GM15510 (cell line): ENCODE results near the gene MYRF.

Experiments
- POLR2A ChIP-seq: IDR thresholded peaks from 3 replicates; pipeline ENCODE4 v1.6.1; 2011; ENCODE audit warnings: borderline replicate concordance; ENCODE audit not compliant: insufficient read length; ENCODE audit errors: extremely low read depth

MYRF gene

GRCh38 chr11:61756147-61756451 is 3.7 kb downstream of the MYRF start:
- no peak for TF ChIP-seq POLR2A

- no peak for TF ChIP-seq POLR2A
Observed at GRCh38 chr11:61756452-61757212, 4.2 kb downstream of the MYRF start.

GRCh38 chr11:61757213-61757862 is 4.9 kb downstream of the MYRF start:
- no peak for TF ChIP-seq POLR2A

- TF ChIP-seq POLR2A, result no peak
Observed at GRCh38 chr11:61760946-61761345, 8.5 kb downstream of the MYRF start.

DNA sequence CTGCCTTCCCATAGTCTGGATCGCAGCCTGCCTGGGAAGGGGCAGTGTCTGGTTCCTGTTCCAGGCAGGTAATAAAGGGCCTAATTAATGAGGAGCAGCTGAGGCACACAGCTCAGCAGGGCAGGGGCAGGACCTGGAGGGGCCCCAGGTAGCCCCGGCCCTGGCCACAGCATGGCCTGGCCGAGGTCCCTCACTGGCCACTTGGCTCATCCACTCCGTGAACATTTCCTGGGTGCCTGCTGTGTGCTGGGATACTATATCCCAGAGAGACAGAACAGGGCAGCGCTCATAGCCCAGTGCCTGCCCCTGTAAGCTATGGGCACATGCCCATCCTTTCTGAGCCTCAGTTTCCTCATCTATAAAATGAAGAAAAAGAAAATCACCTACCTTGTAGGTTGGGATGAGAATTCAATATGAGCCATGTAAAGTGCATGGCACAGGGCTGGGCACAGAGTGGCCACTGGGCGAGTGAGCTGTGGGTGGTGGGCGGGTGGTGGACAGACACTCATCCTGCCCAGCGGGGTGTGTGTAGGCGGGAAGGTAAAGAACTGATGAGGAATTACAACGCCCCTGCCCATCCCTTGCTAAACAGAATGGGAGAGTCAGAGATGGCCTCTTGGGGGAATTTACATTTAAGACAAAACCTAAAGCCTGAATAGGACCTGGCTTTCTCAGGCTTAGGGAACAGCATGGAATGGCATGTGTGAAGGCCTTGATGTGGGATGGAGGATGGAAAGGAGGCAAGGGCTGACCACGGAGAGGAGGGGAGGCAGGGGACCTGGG is 9.2 kb downstream of the MYRF start:
- TF ChIP-seq POLR2A, result no peak

DNA sequence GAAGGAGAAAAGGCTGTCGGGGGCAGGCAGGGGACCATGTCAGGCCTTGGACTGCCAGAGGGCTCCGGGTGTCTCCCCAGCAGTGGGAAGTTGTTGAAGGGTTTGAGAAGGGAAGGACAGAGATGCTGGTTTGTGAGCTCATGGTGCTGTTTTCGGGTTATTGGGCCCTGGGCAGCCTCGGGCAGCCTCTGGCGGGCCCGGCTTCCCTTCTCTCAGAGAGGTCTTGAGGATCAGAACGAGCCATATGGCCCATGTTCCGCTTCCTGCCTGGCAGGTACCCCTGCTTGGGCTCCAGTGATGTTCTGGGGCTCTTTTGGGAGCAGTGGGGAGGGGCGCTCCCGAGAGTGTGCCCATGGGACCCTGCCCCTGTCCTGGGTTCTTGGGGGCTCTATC is 9.8 kb downstream of the MYRF start:
- TF ChIP-seq POLR2A, result no peak

DNA sequence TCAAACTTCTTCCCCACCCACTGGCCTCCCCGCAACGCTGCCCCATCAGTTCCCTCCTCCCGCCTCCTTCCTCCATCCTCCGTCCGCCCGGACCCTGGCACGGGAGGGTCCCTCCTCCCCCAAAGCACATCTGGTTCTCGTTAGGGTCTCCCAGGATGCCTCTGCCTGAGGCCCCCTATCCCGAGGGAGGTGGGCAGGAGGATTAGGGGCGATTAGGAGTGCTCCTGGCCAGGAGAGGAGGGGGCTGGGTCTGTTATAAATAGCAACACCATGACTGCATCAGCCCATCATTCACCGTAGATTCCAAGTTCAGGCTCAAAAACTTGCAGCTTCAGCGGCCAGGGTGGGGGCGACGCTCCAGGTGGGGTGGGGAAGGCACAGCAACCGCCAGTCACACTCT is 10.4 kb downstream of the MYRF start:
- no peak for TF ChIP-seq POLR2A

DNA sequence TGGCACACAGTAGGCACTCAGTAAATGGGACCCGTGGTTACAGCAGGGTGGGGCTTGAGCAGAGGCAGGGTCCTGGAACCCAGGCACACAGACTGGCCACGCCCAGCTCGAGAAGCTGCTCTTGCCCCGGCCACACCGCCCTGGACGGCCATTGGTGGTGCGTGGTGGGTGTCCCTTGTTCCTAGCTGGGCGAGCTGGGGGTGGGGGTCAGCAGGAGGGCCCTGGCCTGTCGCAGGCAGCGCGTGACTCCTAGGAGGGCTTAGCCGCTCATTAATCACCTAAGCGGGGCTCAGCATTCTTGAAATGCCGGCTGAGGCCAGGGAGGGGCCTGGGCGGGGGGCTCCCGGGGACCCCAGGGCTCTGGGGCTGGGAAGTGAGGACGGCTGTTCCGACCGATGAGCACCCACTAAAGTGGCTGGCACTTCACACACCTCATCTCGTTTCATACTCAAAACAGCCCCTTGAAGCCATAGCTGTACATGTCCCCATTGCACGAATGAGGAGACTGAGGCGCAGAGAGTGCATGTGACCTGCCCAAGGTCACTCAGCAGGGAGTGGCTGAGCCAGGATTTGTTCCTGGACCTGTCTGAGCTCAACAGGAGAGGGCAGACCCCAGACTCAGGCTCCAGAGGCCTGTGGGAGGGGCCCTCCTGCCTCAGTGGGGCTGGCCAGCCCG is 11.6 kb downstream of the MYRF start:
- TF ChIP-seq POLR2A, result no peak

DNA sequence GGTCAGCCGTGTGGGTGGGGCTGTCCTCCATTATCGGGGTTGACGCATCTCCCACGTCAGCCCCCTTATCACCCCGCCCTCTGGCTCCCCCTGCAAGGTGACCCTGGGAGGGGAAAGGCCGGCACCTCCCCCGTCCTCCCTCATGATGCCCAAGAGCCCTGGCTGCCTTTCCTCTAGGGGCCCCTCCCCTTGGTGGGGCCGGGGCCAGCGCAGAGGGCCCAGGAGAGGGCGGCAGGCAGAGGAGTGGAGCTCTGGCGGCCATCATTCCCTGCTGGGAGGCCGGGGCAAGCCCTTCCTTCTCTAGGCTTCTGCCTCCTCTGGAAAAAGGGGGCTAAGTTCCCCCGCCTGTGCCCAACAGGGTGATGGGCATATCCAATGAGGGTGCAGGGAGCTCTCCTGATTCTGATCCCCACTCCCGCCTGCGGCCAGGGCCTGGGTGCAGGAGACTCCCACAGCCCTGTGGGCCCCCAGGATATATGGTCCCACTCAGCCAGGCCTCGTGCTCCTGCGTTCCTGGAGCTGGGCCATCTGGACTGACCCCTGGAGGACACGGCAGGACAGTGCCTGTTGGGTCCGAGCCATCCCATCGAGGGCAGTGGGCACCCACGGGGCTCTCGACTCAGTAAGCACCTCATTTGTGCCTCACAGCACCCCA is 12.3 kb downstream of the MYRF start:
- TF ChIP-seq POLR2A, result no peak

DNA sequence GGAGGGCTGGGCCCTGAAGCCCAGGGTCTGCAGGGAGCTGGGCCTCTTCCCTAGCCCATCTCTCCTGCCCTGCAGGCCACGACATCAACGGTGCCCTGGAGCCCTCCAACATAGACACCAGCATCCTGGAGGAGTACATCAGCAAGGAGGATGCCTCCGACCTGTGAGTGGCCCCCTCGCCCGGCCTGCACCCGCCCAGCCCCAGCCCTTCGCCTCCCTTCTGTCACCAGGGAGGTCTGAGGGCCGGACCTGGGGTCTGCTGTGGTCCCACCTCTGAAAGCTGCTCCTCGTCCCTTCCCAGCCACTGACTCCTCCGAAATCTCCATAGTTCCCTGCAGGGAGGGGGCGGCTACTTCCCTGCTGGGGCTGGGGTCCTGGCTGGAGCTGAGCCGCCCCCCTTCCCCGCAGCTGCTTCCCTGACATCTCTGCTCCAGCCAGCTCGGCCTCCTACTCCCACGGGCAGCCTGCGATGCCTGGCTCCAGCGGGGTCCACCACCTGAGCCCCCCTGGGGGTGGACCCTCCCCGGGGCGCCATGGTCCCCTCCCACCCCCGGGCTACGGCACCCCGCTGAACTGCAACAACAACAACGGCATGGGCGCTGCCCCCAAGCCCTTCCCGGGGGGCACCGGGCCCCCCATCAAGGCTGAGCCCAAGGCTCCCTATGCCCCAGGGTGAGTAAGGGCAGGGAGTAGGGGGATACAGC is 13.3 kb downstream of the MYRF start:
- TF ChIP-seq POLR2A, result no peak

DNA sequence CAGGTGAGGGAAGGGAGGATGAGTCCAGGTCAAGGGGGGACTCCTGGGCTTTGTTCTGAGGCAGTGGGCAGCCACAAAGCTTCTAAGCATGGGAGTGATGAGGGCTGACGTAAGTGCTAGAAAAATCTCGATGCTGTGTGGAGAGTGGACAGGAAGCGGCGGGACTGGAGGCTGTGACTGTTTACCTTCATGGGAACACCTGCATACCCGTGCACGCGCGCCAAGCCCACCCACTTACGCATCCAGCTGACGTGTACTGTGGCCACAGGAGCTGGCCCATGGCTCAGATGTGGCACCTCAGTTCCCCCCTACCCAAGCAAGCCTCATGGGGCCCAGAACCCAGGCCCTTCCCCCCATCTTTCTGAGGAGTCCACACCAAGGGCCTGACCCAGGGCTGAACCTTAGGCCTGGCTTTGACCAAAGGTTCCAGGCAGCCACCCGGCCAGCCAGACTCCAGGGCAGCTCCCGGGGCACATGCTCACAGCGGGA is 14.0 kb downstream of the MYRF start:
- TF ChIP-seq POLR2A, result no peak

DNA sequence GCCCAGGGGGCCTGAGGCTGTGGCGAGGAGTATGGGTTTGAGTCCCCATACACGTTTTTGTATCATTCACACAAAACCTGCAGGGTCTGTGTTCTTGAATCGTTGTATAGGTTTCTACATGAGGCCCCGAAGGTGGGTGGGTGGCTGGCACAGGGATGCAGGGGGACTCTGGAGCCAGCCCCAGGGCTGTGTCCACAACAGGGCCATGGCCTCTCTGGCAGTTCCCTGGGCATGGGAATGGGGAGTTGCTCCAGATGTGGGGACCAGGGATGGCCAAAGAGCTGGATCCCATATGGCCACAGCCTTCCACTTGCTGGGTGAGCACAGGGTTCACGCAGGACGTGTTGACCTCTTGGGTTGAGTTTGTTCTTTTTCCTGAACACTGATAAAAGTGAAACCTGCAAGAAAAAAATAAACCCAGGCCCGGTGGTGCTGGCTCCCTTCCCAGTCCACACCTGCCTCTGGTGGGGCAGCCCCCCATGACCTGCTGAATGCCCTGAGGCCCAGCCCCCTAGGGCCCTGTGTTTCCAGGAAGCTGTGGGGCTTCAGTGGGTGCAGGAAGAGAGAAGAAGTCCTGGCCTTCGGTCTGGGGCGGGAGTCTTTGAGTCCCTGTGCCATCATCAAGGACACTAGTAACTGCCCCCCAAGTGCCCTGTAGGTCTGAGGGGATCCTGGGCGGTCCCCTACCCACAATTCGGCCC is 16.1 kb downstream of the MYRF start:
- no peak for TF ChIP-seq POLR2A

DNA sequence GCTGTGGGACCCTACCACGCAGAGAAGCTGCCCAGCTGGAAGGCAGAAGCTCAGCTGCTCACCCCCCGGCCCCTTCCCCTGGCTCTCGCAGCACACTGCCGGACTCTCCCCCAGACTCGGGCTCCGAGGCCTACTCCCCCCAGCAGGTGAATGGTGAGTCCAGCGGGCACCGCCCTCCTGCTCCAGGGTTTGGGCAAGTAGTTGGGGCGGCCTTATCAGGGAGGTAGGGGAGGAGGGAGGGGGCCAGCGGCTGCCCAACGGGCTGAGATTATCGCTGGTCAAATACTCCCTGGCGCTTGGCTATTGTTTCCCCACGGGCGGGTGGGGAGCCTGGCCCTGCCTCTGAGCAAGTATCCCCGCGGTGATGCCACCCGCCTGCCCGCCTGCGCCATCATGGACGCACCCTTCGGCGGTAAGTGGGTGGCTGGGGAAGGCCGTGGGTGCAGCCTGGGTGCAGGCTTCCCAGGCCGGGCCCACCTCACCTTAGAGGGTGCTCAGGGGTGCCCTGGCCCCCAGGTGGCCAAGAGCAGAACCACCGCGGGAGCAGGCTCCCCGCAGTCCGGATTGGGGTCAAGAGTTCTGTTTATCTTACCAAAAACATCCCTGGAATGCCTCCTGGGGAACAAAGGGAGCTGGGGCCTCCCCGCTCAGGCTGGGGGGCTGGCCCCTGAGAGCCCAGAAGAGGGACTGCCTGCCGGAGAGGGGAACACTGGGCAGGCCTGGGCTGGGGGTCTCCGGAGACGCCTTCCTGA is 16.9 kb downstream of the MYRF start:
- TF ChIP-seq POLR2A, result no peak
